C4-2B (cell line): ENCODE results near the gene TUSC2.

ENCODE experiments used
- CTCF ChIP-seq: fragments of 450-650 bp; conservative IDR thresholded peaks from 2 replicates; pipeline ENCODE4 v1.5.1; 2017; ENCODE audit warnings: mild to moderate bottlenecking
- ZFX ChIP-seq: fragments of 450-650 bp; IDR thresholded peaks from 2 replicates; pipeline ENCODE4 v1.6.1; 2017

GRCh38 chr3:50275996-50276761 lies 51.8 kb downstream of the TUSC2 start:
- no peak for TF ChIP-seq CTCF
- no peak for TF ChIP-seq ZFX
